ENCODE measurements around the gene ODAD3.
"Not testable (repeated sequence)": the region's sequence is repeated elsewhere in the genome, so short reads cannot be mapped to it uniquely, and the experiment has no call there.

The ODAD3 gene

DNA sequence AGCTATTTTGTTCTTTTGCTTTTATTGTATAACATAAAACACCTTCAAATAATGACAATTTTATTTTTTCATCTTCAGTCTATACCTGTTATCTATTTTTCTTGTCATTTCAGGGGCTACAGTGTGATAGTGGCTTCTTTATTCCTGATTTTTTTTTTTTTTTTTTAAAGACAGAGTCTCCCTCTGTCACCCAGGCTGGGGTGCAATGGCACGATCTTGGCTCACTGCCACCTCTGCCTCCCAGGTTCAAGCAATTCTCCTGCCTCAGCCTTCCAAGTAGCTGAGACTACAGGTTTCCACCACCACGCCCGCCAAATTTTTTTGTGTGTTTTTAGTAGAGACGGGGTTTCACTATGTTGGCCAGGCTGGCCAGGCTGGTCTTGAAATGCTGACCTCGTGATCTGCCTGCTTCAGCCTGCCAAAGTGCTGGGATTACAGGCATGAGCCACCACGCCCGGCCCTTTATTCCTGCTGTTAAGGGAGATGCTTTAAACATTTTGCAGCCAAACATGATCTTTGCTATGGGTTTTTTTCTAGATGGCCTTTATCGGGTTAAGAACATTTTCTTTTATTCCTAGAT lies 33.4 kb upstream of the ODAD3 start:
- H3K9me3 Mint-ChIP-seq; H3K36me3 Mint-ChIP-seq (ENCODE audit: low read depth); H3K27ac Mint-ChIP-seq; H3K4me1 Mint-ChIP-seq (ENCODE audit: low read depth); H3K27me3 Mint-ChIP-seq; H3K4me3 Mint-ChIP-seq: not testable (repeated sequence)

DNA sequence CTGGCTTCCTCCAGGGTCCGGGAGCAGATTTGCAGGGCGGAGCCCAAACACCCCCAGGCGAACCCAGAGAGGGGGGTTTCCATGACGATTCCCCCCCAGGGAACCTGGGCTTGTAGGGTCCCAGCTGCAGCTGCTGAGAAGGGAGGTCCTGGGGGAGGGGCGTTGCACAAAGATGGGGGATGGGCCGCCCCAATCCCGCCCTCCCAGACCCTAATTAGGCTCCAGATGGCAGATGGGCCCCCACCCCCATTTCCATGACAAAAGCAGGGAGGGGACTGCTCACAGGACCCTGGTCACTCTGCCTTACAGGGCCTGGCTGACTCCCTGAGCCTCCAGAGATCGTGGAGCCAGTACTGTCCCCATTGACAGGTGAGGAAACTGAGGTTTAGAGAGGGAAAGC lies 30.7 kb upstream of the ODAD3 start:
- peaks cover 6% of the 10 kb centered on the region for H3K27me3 Mint-ChIP-seq
- no peaks in the 10 kb centered on the region for H3K36me3 Mint-ChIP-seq (ENCODE audit: low read depth)
- no peaks in the 10 kb centered on the region for H3K4me1 Mint-ChIP-seq (ENCODE audit: low read depth)
- no peaks in the 10 kb centered on the region for H3K9me3 Mint-ChIP-seq
- no peak overlapping the region for H3K27ac Mint-ChIP-seq
- H3K4me3 Mint-ChIP-seq, result no peak overlapping the region

DNA sequence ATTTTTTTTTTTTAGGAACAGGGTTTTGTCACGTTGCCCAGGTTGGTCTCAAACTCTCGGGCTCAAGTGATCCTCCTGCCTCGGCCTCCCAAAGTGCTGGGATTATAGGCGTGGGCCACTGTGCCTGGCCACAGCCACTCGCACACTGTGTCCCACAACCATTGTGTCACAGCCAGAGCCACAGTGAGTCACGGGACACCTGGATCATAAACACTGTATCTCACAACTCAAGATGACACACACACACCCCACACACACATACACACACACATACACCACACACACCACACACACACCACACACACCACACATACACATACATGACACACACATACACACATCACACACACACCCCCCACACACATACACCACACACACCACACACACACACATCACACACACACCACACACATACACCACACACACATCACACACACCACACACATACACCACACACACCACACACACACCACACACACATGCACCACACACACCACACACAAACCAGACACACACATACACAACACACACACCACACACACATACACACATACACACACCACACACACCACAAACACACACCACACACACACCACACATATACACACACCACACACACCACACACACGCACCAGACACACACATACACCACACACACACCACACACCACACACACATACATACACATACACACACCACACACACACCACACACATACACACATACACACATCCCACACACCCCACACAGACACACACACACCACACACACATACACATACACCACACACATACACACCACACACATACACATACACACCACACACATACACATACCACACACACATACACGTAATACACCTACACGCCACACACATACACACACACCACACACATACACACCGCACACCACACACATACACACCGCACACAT lies 29.7 kb upstream of the ODAD3 start:
- Mint-ChIP-seq H3K4me1 (ENCODE audit: low read depth) (no peaks in the 10 kb centered on the region), H3K4me3 (no peak overlapping the region), H3K27me3 (peaks cover 13% of the 10 kb centered on the region), H3K27ac (no peak overlapping the region), H3K36me3 (ENCODE audit: low read depth) (no peaks in the 10 kb centered on the region), H3K9me3 (no peaks in the 10 kb centered on the region)

DNA sequence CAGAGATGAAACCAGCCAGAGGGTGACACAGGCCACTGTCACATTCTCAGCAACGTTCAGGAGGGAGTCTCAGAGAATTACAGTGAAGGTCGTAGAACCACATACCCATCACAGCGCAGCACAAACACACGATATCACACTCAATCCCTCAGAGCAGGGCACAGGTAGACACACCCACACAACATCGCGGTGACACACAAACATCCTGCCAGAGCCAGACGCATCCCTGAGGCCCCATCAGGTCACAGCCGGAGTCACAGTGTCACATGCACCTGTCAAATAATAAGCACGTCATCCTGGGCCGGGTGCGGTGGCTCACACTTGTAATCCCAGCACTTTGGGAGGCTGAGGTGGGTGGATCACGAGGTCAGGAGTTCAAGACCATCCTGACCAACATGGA lies 28.5 kb upstream of the ODAD3 start:
- no peak overlapping the region for H3K4me3 Mint-ChIP-seq
- no peaks in the 10 kb centered on the region for H3K9me3 Mint-ChIP-seq
- peaks cover 13% of the 10 kb centered on the region for H3K27me3 Mint-ChIP-seq
- no peak overlapping the region for H3K27ac Mint-ChIP-seq
- H3K4me1 Mint-ChIP-seq (ENCODE audit: low read depth), result no peaks in the 10 kb centered on the region
- no peaks in the 10 kb centered on the region for H3K36me3 Mint-ChIP-seq (ENCODE audit: low read depth)

DNA sequence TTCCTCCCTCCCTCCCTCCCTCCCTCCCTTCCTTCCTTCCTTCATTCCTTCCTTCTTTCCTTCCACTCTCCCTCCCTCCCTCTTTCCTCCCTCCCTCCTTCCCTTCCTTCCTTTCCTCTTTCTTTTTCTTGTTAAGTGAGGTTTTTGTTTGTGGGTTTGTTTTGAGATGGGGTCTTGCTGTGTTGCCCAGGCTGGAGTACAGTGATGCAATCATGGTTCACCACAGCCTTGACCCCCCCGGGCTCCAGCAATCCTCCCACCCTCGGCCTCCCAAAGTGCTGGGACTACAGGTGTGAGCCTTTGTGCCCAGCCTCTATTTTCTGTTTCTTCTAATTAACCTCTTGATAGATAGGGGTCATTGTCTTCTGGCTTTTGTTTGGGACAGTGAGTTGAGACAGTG lies 26.5 kb upstream of the ODAD3 start:
- Mint-ChIP-seq H3K27ac (no peak overlapping the region), H3K9me3 (no peaks in the 10 kb centered on the region), H3K36me3 (ENCODE audit: low read depth) (no peaks in the 10 kb centered on the region), H3K4me1 (ENCODE audit: low read depth) (no peaks in the 10 kb centered on the region), H3K4me3 (no peak overlapping the region), H3K27me3 (peaks cover 13% of the 10 kb centered on the region)

DNA sequence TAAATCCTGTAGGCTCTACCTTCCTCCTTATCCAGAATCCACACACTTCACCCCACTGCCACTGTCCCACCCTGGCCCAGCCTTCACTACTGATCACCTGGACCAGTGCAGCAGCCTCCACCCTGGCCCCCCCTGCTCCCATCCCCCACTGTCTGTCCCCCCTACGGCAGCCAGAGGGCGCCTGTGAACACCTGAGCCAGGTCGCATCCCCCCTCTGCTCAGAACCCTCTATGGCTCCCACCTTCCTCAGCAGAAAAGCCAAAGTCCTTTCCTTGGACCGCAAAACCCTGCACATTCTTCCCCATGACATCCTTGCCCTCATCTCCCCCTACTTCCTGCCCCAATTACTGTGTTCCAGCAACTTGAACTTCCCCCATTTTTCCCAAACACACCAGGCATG lies 25.3 kb upstream of the ODAD3 start:
- Mint-ChIP-seq H3K4me1 (ENCODE audit: low read depth) (no peaks in the 10 kb centered on the region), H3K9me3 (no peaks in the 10 kb centered on the region), H3K4me3 (no peak overlapping the region), H3K27me3 (peaks cover 10% of the 10 kb centered on the region), H3K36me3 (ENCODE audit: low read depth) (no peaks in the 10 kb centered on the region), H3K27ac (no peak overlapping the region)

DNA sequence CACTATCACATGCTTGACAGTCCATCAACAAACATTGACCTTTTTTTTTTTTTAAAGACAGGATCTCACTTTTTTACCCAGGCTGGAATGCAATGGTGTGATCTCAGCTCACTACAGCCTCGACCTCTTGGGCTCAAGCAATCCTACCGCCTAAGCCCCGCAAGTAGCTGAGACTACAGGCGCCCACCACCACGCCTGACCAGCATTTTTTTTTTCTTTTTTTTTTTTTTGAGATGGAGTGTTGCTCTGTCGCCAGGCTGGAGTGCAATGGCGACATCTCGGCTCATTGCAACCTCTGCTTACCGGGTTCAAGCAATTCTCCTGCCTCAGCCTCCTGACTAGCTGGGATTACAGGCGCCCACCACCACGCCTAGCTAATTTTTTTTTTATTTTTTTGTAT lies 24.0 kb upstream of the ODAD3 start:
- not testable (repeated sequence) for H3K4me1 Mint-ChIP-seq (ENCODE audit: low read depth); H3K27ac Mint-ChIP-seq; H3K9me3 Mint-ChIP-seq; H3K36me3 Mint-ChIP-seq (ENCODE audit: low read depth); H3K4me3 Mint-ChIP-seq
- peaks cover 10% of the 10 kb centered on the region for H3K27me3 Mint-ChIP-seq

DNA sequence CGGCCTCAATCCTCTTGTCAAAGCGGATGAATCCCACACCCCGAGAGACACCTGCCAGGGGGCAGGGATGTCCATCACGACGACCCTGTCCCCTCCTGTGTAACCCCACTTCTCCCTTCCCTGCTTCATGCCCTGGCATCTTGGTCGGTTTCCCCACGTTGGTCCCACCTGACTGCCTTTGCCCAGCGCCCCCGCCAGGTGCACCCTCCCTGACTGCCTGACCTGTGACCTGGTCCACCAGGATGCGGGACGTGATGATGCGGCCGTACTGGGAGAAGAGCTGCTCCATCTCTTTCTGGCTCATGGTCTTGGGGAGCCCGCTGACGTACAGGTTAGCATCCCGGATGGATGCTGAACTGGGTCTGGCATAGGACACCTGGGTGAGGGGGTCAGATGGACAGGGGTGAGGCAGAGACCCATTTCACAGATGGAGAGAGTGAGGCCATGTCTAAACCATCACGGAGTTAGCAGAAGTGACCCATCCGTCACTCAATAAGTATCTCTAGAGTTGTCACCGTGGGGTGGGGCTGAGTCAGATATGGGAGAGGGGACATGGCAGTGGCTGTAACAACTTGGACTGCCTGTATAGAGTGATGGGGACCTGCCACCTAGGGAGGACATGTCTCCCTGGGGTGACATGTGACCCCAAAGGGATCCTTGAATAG lies 23.4 kb upstream of the ODAD3 start:
- Mint-ChIP-seq H3K4me3 (no peak overlapping the region), H3K27me3 (peaks cover 10% of the 10 kb centered on the region), H3K9me3 (no peaks in the 10 kb centered on the region), H3K27ac (no peak overlapping the region), H3K36me3 (ENCODE audit: low read depth) (no peaks in the 10 kb centered on the region), H3K4me1 (ENCODE audit: low read depth) (no peaks in the 10 kb centered on the region)

DNA sequence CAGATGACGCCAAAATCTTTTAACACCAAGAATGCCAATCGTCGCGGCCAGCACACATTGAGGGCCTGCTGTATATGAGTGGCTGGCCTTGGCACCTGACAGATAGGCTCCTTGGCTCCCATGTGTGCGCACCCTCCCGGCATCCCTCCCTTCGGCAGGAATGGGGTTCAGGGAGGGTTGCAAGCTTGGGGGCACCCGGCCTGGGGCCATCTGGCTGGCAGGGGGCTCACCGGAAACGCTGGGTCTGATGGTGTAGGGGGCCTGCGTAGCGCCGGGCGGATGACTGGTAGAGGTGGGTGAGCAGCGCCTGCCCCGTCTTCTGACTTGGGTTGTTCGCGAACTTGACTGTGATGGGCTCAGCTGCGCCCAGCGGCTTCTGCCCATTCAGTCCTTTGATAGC lies 22.9 kb upstream of the ODAD3 start:
- Mint-ChIP-seq H3K4me3 (no peak overlapping the region), H3K4me1 (ENCODE audit: low read depth) (no peaks in the 10 kb centered on the region), H3K36me3 (ENCODE audit: low read depth) (no peaks in the 10 kb centered on the region), H3K27me3 (peaks cover 10% of the 10 kb centered on the region), H3K9me3 (no peaks in the 10 kb centered on the region), H3K27ac (no peak overlapping the region)

DNA sequence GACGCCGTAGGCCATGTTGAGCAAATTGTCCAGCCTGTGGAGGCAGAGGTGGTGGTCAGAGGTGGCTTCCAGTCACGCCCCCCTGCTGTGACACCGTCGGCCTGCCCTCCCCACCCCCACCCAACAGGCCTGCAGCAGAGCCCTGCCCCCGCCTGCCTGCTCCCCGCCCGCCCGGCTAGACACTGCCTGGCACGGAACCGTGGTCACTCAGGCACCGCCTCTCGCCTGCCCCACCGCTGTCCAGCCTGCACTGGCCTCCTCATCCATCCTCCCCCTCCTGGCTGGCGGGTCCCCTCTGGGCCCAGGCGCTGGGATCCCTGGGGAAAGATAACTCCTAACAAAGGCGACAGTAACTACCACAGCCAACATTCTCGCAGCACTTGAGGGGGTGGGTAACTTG lies 22.2 kb upstream of the ODAD3 start:
- H3K27me3 Mint-ChIP-seq, result peaks cover 10% of the 10 kb centered on the region
- no peaks in the 10 kb centered on the region for H3K4me1 Mint-ChIP-seq (ENCODE audit: low read depth)
- H3K36me3 Mint-ChIP-seq (ENCODE audit: low read depth), result no peaks in the 10 kb centered on the region
- H3K27ac Mint-ChIP-seq, result no peak overlapping the region
- no peak overlapping the region for H3K4me3 Mint-ChIP-seq
- no peaks in the 10 kb centered on the region for H3K9me3 Mint-ChIP-seq

DNA sequence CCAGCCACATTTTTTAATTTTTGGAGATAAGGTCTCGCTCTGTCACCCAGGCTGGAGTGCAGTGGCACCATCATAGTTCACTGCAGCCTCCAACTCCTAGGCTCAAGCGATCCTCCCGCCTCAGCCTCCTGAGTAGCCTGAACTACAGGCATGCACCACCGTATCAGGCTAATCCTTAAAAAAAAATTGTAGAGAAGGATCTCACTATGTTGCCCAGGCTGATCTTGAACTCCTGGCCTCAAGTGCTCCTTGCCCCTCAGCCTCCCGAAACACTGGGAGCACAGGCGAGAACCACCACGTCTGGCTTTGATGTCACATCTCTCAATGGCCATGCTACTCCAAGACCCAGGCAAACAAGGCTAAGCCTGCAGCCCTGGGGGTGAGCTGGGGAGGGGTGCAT lies 21.7 kb upstream of the ODAD3 start:
- Mint-ChIP-seq H3K27ac (no peak overlapping the region), H3K36me3 (ENCODE audit: low read depth) (no peaks in the 10 kb centered on the region), H3K9me3 (no peaks in the 10 kb centered on the region), H3K4me3 (no peak overlapping the region), H3K4me1 (ENCODE audit: low read depth) (no peaks in the 10 kb centered on the region), H3K27me3 (peaks cover 10% of the 10 kb centered on the region)

DNA sequence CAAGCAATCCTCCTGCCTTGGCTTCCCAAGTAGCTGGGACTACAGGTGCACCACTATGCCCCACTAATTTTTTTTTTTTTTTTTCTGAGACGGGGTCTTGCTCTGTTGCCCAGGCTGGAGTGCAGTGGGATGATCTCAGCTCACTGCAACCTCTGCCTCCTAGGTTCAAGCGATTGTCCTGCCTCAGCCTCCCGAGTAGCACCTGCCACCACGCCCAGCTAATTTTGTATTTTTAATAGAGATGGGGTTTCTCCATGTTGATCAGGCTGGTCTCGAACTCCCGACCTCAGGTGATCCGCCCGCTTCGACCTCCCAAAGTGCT lies 20.3 kb upstream of the ODAD3 start:
- H3K9me3 Mint-ChIP-seq; H3K27ac Mint-ChIP-seq; H3K27me3 Mint-ChIP-seq; H3K4me3 Mint-ChIP-seq; H3K4me1 Mint-ChIP-seq (ENCODE audit: low read depth); H3K36me3 Mint-ChIP-seq (ENCODE audit: low read depth): not testable (repeated sequence)

DNA sequence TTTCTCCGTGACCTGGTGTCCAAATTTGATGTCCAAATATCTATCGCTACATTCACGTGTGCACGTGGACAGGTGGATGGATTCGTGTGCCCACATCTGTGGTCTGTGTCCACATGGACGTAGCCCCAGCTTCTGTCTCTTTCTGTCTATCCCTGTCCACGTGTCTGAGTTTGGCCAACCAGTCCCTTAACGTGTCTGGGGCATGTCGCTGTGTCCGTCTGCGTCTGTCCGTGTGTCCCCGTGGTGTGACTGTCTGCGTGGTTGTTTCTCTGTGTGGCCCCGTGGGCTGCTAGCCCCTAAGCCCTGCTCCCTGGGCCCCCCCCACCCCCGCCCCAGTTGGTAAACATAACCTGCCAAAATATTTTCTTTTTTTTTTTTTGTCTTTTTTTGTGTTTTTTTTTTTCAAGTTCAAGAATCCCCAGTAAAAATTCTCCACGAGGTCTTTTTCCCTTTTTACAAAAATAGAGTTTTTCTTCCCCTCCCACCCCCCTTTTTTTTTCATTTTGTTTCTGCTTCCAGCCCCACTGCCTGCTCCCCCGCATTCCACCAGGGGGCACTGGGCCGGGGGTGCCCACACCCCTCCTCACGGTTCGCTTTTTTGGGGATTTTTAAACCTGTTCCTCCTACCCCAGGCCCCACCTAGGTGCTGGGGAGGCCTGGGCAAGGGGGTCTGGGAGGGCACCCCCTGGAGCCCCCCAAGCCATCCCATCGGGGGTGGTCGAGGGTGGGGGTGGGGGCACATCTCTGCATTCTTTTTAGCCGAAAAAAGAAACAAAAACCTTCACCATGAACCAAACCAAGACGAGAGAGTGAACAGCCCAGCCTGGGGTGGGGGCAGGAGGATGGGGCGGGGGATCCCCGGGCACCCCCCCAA lies 18.8 kb upstream of the ODAD3 start:
- H3K4me3 Mint-ChIP-seq, result no peak overlapping the region
- no peak overlapping the region for H3K27ac Mint-ChIP-seq
- H3K36me3 Mint-ChIP-seq (ENCODE audit: low read depth), result peaks cover 11% of the 10 kb centered on the region
- H3K9me3 Mint-ChIP-seq, result no peaks in the 10 kb centered on the region
- H3K27me3 Mint-ChIP-seq, result no peaks in the 10 kb centered on the region
- H3K4me1 Mint-ChIP-seq (ENCODE audit: low read depth), result no peaks in the 10 kb centered on the region

DNA sequence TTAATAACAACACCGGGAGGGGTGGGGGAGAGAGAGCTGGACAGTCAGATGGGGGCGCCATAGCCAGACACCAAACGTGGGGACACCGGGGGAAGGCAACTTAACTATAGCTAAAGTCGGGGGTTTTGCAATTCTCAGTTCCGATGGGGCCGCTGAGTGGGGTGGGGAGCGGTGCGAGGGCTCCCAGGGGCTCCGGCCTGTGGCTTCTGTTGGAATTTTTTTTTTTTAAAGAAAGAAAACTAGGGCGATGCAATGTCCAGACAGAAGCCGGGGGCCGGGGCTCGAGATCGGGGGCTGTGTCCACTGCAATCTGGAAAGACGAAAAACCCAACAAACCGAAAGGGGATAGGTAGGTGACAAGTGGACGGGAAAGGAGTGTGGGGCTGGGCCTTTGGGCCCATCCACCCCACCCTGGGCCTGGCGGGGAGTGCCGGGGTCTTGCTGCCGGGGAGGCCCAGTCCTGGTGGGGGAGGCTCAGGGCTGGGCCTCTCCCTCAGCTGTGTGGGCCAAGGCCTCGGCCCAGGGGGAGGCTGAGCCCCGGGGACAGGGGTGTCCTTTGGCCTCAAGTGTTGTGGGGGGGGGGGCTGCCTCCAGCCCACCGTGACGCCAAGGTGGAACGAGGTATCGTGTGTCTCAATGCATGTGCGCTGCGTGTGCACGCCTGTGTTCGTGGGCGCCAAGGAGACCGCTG lies 17.8 kb upstream of the ODAD3 start:
- no peaks in the 10 kb centered on the region for H3K4me1 Mint-ChIP-seq (ENCODE audit: low read depth)
- no peaks in the 10 kb centered on the region for H3K27me3 Mint-ChIP-seq
- H3K27ac Mint-ChIP-seq, result no peak overlapping the region
- H3K9me3 Mint-ChIP-seq, result no peaks in the 10 kb centered on the region
- no peak overlapping the region for H3K4me3 Mint-ChIP-seq
- H3K36me3 Mint-ChIP-seq (ENCODE audit: low read depth), result peaks cover 11% of the 10 kb centered on the region

Measured in stimulated activated naive CD8-positive, alpha-beta T cell treated with anti-CD3 and anti-CD28 coated beads, Interleukin-15, Interleukin-2, amounts not matched to agents 100 ng/mL and 50 ng/mL, for 24 hours (primary cell).